Hypothalamus (tissue), 51 donors: Measurements from ENCODE around the gene CNTNAP5.

Experiments
- DNase-seq, 51 donors: peaks; one replicate each; lab custom pipeline; 2025; lab: John Stamatoyannopoulos, UW

Gene CNTNAP5

DNA sequence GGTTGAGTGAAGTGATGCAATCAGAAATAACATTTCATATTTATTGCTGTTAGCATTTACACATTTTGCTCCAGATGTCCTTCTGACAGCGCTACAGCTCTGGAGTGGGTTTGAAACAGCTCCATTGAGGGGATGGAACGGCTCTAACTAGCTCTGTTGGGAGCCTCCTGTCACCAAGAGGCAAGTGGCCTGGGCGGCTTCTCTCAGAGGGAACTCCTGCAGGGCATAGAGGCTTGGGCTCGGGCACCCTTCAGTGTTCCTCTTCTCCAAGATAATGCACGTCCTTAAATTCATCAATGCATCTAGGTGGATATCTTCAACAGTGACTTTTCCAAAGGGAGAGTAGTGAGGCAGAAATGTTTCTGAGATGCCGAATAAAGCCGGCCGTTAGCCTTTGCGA is 122.5 kb downstream of the CNTNAP5 start:
- DNase-seq: no peak

DNA sequence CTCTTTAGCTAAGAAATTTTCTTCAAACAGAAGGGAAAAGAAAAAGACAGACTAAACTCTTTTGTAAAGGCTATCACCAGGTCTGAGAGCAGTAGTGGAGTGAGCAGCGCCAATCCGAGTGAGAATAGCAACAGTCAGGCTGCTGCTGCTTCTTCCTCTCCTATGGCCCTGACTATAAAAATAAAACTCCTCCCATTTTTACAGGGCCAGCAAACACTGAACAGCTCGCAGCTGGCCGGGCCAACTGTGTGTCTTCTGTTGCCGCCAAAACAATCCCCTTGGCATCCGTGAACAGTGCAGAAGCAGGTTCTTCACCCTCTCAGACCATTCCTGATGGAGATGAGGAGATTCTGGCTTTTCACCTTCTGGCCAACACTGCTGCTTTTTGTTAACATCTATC is 124.5 kb downstream of the CNTNAP5 start:
- DNase-seq: no peak

DNA sequence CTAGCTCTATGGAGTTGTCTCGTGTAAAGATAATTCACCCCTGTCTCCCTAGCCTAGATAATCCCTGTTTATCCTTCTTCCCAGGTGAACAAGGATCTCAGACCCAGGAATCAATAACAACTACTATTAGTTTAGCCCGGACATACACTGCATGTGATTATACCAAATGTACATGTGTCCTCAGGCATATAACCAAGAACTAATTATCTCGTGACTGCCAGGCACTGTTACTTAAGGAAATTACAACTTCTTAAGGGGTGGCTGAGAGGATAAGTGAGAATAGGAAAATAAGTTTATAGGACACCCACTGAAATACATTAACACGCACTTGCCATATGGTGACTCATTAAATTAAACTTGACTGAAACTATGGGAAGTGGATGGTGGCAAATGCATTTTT is 126.6 kb downstream of the CNTNAP5 start:
- no peak for DNase-seq

DNA sequence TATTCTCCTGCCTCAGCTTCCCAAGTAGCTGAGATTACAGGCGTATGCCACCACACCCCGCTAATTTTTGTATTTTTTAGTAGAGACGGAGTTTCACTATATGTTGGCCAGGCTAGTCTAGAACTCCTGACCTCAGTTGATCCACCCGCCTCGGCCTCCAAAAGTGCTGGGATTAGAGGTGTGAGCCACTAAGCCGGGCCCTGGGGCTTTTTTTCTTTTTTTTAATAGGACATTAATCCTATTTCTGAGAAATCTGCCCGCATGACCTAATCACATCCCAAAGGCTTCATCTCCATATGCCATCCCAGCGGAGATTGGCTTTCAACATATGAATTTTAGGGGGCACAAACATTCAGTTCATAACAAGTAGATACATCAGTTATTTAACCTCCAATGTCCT is 128.6 kb downstream of the CNTNAP5 start:
- no peak for DNase-seq

DNA sequence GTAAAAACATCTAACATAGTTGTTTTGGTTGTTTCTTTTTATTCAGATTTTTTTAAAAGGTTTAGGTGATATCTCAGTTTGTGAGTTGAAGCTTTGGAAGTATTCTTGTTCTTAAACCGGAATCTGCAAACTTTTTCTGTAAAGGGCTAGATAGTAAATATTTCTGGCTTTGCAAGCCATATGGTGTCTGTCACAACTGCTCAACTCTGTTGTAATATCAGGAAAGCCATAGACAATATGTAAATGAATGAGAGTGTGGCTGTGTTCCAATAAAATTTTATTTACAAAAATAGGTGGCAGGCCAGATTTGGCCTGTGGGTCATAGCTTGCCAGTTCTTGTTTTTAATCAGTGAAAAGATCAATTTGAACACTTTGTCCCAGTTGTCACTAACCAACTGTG is 134.1 kb downstream of the CNTNAP5 start:
- DNase-seq: no peak

DNA sequence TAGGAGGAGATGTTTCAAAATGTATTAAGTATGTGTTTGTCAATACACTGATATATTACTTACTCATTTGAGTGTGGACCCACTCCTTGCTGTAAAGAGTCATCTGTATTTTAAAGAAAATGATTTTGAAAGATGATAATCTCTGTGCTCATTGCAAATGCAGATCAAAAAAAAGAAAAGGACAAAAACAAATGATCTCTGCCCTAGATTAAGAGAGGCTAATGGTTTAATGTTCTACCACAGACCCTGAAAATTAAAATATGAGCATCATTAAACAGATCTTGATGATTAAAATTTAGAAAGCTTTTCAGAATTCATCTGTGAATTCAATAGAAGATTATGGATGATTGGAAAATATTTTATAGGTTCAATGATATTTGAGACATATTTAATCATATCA is 136.5 kb downstream of the CNTNAP5 start:
- DNase-seq: no peak

DNA sequence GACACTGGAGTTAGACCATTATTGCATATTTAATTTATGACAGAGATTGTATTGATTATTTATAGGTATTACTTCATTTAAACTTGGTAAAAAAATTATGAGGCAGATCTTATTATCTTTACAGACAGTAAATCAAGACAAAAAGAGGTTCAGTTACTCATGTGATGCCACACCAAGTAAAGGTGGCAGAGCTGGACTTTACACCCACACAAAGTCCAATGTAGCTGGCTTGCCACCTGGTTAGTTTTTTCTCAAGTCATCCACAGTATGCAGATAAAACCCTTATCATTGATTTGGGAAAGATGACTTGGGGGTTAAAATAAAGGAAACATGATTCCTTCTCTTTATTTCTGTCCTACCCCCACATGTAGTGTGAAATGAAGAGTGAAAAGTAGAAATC is 137.2 kb downstream of the CNTNAP5 start:
- no peak for DNase-seq

DNA sequence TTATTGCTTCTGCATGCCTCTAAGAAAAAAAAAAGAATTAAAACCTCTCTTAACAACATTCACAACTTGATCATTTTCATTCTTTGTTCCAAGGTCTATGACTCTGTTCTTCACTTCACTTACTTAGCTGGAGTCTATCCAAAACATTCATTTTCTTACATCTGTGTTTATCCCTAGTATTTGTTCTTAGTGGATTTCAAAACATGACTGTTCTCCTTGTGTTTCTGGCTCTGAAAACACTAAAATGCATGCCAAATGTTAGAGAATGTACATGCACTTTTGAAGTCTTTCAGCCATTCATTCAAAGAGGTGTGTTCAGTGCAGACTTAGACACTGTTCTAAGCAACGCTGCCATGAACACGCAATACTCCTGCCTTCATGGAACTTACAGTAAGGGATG is 138.8 kb downstream of the CNTNAP5 start:
- DNase-seq: no peak

DNA sequence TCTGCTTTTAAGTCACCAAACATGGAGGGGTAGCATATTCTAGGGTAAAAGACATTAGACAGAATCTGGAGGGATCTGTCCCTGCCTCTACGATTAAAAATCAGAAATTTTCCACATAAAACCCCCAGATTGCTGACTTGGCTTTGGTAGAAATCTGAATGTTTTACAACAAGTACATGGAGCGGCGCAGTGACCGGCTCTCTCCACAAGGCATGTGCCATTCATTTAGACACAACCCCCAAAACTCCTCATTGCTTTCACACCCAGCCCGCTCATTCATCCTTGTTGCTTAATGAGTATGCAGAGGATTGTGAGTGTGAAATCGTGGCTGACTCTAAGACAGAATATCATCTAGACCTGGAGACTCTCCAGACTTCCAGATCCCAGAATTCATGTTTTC is 140.6 kb downstream of the CNTNAP5 start:
- DNase-seq: peak in 1 of 51 donors; percentile 16

DNA sequence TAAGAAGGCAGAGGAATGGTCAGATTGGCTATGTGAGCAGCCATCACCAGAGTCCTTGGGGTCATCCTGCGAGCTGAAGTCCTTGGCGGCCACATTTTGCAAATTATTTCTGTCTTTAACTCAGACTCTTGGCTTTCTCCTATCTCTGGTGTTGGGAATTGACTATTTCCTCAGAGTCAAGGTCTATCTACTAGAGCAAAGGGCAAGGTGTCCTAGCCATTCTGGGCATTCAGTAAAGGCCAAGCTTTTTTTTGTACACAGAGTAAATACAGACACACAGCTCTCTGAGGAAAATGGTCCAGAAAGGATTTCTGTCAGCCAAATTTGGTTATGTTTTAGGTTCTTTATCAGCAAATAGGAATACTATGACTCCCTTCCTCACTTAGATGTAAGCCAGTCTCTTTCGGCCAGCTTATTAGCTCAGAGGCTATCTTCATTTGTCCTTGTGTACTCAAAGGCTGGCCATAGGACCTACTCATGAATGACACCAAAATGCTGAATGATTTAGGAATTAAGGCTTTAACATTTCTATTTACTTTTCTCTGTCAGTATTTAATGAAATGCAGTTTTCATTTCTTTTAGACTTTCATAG is 146.5 kb downstream of the CNTNAP5 start:
- DNase-seq: no peak

DNA sequence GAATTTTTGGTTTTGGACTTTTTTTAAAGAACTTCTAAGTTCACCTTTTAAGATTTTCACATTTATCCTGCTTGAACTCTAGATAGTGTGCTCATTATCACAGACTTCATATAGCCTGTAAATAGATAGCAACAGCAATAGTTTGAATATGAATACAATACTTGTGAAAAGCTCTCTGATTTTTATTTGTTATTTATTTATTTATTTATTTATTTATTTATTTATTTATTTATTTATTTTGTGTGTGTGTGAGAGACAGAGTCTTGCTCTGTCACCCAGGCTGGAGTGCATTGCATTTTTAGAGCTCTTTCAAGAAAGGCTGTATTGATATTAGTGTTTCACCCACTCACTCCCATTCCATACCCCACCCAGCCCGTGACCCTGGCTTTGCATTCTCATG is 153.6 kb downstream of the CNTNAP5 start:
- DNase-seq: no peak

DNA sequence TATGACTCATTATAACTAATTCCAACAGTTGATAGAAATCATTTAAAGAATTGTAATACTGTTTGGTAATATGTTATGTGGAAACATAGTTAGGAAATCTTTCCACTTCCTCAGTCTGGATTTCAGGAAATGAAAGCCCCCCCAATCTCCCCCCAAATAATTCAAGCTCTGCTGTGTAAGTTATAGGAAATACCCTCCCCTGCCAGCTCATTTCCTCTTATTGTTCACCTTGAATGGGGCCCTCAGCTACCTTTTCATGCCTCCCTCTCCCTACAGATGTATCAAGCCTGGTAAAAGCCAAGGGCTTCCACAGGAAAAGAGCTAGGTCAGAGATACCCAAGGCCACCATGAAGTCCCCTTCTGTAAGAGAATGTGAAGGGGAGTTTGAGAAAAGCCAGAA is 155.5 kb downstream of the CNTNAP5 start:
- DNase-seq: no peak

DNA sequence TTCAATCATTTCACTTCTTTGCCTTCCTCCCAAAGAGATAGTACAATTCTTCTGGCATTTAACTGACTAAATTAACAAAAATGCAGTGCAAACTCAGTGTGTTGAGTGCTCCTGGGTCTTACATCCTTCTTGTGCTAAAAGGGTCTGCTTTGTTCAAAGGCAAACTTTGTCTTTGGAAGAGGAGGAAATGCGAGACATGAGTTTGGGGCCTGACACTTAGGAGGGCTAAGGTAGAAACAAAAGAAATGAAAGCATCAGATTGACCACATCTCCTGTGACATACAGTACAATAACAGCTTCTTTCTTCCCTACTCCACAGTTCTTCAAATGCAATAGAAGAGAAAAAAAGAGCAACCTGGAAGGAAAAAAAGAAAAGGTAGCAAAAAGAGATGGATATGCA is 161.7 kb downstream of the CNTNAP5 start:
- no peak for DNase-seq

DNA sequence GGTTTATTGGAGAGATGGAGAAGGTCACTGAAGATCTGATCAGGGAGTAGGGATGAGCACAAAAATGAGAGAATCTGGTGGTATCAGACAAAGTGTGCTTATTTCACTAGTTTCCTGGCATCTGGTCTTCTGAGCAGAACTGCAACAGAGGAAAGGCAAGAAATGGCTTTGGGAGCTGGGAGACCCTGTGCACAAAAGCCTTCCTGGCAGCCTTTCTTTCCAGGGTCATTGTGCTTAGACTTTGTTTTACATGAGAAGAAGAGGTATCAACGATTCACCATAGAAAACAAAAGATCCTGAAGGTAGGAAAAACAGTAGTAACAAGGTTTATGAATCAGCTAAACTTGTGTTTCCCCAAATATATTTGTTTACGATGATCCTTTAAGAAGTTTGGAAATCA is 162.9 kb downstream of the CNTNAP5 start:
- DNase-seq: no peak

DNA sequence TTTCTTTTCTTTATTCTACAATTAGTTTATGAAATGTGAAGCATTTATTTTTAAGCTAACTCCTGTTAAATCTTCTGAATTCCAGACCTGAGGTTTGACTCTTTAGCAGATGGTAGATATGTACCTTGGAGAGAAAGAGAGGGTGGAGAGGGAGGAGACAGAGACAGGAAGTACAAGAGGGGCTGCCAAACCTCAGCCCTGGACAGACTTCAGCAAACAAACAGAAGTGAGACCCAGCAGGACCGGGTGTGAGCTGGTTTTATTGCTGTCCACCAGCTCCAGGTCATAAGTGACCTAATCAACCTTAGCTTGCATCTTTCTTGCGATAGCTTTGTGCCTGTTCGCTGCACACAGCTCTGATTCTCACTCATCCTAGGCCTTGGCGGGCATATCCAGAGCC is 168.6 kb downstream of the CNTNAP5 start:
- DNase-seq: no peak

DNA sequence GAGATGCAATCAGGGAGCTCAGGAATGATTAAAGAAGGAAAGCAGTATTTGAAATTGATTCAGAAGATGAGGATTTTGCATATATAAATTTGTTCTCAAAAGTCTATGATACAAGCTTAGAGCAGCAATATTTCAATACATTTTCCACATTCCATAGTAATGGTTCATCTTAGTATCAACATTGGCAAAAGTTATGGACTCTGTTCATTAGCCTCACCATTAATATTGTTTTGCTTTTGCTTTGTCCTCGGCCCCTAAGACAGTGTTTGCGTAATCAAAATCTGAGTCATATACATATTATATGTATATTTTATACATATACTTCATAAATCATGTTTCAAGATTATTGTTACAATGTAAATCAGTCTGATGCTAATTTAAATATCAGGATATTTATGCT is 176.6 kb downstream of the CNTNAP5 start:
- no peak for DNase-seq

DNA sequence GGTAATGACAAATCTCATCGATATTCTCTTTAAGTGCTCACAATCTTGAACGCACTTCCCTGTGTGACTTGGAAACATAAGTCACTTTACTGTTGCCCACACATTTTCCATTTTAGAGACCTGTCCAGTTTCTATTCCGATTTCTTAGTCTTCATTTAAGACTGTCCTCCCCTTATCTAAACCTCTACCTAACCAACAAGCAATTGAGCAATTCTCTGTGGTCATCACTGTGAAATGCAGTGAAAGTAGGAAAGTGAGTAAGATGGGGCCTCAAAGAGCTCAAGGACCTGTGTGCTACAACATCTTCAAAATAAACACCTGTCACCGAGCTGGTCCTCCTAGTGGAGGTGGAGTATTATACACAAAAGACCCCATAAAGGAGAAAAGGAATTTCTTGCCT is 184.4 kb downstream of the CNTNAP5 start:
- DNase-seq: no peak

DNA sequence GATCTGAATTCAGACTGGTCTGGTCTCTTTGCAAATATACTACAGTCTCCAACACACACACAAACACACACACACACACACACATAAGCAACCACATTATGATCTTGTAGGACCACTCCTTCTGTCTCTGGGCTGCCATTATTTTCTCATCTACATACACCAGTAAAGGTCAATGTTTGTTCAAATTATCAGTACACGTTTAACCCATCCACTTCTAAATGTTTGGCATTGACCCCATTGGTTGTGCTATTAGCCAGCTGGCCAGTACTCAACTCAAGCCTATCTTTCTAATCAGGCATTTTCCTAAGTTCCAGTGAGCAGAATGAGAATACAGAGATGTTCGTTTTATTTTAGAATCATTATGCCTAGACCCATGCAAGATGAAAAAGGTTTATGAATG is 186.4 kb downstream of the CNTNAP5 start:
- no peak for DNase-seq

DNA sequence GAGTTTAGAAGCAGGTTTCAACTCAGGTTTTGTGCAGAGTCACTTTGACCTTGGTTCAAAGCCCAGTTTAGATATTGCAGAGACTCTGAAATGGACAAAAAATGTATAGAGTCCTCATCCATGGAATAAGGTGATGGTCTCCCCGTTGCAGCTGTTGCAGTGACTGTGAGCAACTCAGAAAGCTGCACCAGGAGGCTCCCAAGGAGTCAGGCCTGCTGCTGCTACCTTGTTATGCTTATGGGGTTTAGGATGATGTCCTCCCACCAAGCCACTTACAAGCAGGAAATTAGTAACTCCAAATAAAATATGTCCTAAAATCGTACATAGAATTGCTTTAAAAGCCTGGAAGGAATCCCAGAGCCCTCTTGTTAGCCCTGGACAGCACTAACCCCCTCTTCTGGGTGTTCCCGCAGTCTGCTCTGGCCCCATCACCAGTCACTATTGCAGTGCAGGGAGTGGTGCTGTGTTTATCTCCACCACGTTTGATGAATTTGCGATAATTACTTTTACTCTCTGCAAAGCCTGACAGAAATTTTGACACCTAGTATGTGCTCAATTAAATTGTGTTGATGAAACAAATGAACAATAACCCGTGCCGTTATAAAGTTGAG is 189.0 kb downstream of the CNTNAP5 start:
- no peak for DNase-seq

DNA sequence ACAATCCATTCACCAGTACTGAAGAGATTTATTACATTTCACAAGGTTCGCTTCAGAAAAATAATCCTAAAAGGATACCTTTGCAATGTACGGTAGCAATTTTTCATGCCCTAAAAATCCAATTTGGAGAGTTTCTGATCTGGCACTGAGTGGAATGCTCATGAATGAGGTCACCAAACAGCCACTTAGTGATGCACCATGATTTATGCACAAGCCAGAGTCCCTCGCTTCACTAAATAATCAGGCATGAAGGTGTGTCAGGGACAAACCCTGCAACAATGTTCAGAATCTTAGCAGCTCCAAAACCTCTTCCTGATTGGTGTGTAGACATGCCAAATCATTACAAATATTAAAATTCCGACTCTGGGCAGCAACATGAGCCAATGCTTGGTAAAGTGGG is 221.1 kb downstream of the CNTNAP5 start:
- DNase-seq: no peak

DNA sequence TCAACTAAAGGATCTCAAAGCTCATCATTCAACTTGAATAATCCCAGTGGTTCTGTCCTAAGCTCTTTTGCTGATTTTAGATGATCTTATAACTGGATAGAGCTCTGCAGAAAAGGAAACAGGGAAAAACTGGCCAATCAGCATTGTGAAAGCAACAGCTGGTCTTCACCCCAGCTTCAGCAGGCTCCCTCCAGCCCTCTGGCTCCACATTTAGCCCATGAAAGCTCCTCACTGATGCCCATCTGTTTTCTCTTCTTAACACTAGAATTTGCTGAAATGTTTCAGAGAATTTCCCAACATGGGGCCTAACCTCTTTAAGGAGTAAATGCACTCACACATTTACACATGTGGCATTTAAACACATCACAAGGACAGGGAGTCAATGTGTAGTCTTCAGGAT is 223.3 kb downstream of the CNTNAP5 start:
- no peak for DNase-seq

DNA sequence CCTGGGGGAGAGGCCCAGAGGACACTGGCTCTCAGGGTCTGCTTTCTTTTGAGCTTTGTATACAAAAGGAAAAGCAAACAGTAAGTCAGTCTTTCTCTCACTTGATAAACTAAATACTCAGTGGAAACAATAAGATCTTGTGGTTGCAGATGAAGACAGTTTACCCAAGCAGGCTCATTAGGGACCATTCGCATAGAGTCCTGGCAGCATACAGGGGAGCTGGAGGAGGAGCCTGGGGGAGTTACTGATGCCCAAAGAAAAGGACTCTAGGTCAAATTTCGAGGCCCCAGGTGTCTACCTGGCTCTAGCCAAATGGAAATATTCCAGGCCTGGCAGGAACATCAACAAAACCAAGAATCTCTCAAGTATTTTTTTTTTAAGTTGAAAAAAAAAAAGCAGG is 225.3 kb downstream of the CNTNAP5 start:
- no peak for DNase-seq

DNA sequence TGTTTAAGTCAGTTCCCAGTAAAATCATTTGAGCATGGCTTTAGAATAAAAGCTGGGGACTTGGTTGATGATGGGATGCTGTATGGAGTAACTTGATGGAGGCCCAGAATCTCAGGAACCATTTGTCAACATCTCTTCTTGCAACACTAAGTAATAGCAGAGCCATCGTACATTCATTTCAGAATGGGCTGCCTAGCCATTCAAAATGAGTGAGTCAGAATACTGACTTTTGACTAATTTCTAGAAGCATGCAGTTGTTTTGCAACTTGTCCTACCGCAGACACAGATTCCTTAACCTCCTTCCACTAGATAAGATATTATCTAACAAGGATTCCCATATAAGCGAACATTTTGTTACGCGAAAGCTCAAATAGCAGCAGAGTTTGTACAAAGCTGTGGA is 229.5 kb downstream of the CNTNAP5 start:
- DNase-seq: no peak
